ENCODE measurements around the gene ENGASE. TPM values are rescaled to one million over a fixed set of nuclear protein-coding genes. Genes with fewer than 3 reads are reported as not detected.

Gene ENGASE
- total RNA-seq, 1 donor from 2014 or later, result 11.5 TPM

DNA sequence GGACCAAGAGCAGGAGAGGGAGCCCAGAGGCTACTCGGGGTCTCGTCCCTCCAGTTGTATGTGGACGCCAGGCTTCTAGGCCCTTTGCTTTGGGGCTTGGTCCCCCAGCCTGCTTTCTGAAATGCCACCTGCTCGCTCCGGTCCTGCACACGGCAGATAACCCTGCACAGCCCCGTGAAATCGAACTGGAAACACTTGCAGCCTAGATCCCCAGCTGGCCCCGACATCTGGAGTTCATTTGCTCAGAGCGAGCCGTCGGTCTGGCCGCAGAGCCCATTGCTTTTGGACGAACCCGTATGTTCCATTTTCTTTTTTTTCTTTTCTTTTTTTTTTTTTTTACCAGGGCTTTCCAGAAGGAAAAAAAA is 27.7 kb upstream of the ENGASE start:
- Mint-ChIP-seq H3K27me3 (ENCODE audit: low read depth, unreplicated experiment) (peaks cover 50% of the 10 kb centered on the region), H3K27ac (ENCODE audit: unreplicated experiment) (no peak overlapping the region), H3K4me3 (ENCODE audit: unreplicated experiment) (no peak overlapping the region), H3K9me3 (ENCODE audit: unreplicated experiment) (no peaks in the 10 kb centered on the region), H3K36me3 (ENCODE audit: low read depth, unreplicated experiment) (no peaks in the 10 kb centered on the region), H3K4me1 (ENCODE audit: low read depth, unreplicated experiment) (peaks cover 5% of the 10 kb centered on the region)
- DNase-seq (ENCODE audit: low read depth) (no peak), FAIRE-seq (no peak)
- H3K4me1 ChIP-seq (ENCODE audit: insufficient read depth, low read length), result peaks cover 6% of the 10 kb centered on the region
- TF ChIP-seq EZH2 (IDR thresholded peaks at IDR 0.05; ENCODE audit: insufficient read depth, low read length), result no peak
- TF ChIP-seq, protein P1, sequence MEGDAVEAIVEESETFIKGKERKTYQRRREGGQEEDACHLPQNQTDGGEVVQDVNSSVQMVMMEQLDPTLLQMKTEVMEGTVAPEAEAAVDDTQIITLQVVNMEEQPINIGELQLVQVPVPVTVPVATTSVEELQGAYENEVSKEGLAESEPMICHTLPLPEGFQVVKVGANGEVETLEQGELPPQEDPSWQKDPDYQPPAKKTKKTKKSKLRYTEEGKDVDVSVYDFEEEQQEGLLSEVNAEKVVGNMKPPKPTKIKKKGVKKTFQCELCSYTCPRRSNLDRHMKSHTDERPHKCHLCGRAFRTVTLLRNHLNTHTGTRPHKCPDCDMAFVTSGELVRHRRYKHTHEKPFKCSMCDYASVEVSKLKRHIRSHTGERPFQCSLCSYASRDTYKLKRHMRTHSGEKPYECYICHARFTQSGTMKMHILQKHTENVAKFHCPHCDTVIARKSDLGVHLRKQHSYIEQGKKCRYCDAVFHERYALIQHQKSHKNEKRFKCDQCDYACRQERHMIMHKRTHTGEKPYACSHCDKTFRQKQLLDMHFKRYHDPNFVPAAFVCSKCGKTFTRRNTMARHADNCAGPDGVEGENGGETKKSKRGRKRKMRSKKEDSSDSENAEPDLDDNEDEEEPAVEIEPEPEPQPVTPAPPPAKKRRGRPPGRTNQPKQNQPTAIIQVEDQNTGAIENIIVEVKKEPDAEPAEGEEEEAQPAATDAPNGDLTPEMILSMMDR (IDR thresholded peaks at IDR 0.05; ENCODE audit: insufficient read depth, low read depth, low read length), result no peak
- no peak overlapping the region for H2AFZ ChIP-seq (ENCODE audit: low read depth, low read length)
- no peaks in the 10 kb centered on the region for H3K36me3 ChIP-seq (ENCODE audit: insufficient read depth, low read length)
- no peak overlapping the region for H3K9ac ChIP-seq (ENCODE audit: low read length)
- no peak overlapping the region for H3K4me3 ChIP-seq (ENCODE audit: insufficient read depth, low read depth, low read length)
- peaks cover 2% of the 10 kb centered on the region for H3K27me3 ChIP-seq (ENCODE audit: insufficient read depth, low read length)
- H3K79me2 ChIP-seq (ENCODE audit: insufficient read depth, low read length), result no peaks in the 10 kb centered on the region
- no peak overlapping the region for H3K27ac ChIP-seq (ENCODE audit: low read depth, low read length)
- H3K9me3 ChIP-seq (ENCODE audit: insufficient read depth, low read depth, low read length), result no peaks in the 10 kb centered on the region
- no peak overlapping the region for H3K4me2 ChIP-seq (ENCODE audit: low read length)
- H4K20me1 ChIP-seq (ENCODE audit: insufficient read depth, low read length), result peaks cover 8% of the 10 kb centered on the region

DNA sequence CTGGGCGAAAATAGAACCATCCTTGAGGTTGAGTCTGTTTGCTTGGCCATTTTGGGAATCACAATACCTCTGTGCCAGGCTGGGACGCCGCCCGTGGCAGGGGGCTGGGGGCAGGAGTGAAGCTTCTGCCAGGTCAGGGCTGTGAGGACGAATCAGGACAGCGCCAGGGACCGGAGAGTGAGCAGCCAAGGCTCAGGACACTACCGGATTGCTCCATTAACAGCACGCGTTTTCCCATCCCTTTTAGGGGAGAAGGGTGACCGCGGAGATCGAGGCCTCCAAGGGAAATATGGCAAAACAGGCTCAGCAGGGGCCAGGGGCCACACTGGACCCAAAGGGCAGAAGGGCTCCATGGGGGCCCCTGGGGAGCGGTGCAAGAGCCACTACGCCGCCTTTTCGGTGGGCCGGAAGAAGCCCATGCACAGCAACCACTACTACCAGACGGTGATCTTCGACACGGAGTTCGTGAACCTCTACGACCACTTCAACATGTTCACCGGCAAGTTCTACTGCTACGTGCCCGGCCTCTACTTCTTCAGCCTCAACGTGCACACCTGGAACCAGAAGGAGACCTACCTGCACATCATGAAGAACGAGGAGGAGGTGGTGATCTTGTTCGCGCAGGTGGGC is 27.2 kb upstream of the ENGASE start:
- Histone ChIP-seq H3K9me3 (ENCODE audit: insufficient read depth, low read depth, low read length) (no peaks in the 10 kb centered on the region), H3K79me2 (ENCODE audit: insufficient read depth, low read length) (no peaks in the 10 kb centered on the region), H3K9ac (ENCODE audit: low read length) (no peak overlapping the region), H3K27ac (ENCODE audit: low read depth, low read length) (no peak overlapping the region), H3K4me3 (ENCODE audit: insufficient read depth, low read depth, low read length) (no peak overlapping the region), H2AFZ (ENCODE audit: low read depth, low read length) (no peak overlapping the region), H3K4me1 (ENCODE audit: insufficient read depth, low read length) (peaks cover 6% of the 10 kb centered on the region), H3K36me3 (ENCODE audit: insufficient read depth, low read length) (no peaks in the 10 kb centered on the region), H3K27me3 (ENCODE audit: insufficient read depth, low read length) (peaks cover 2% of the 10 kb centered on the region), H4K20me1 (ENCODE audit: insufficient read depth, low read length) (peaks cover 8% of the 10 kb centered on the region), H3K4me2 (ENCODE audit: low read length) (no peak overlapping the region)
- no peak overlapping the region for H3K4me3 Mint-ChIP-seq (ENCODE audit: unreplicated experiment)
- H3K9me3 Mint-ChIP-seq (ENCODE audit: unreplicated experiment), result no peaks in the 10 kb centered on the region
- H3K27me3 Mint-ChIP-seq (ENCODE audit: low read depth, unreplicated experiment), result peaks cover 49% of the 10 kb centered on the region
- H3K27ac Mint-ChIP-seq (ENCODE audit: unreplicated experiment), result no peak overlapping the region
- H3K4me1 Mint-ChIP-seq (ENCODE audit: low read depth, unreplicated experiment), result peaks cover 5% of the 10 kb centered on the region
- FAIRE-seq (no peak), DNase-seq (ENCODE audit: low read depth) (no peak)
- TF ChIP-seq, protein P1 (IDR thresholded peaks at IDR 0.05; ENCODE audit: insufficient read depth, low read depth, low read length), result no peak
- no peak for TF ChIP-seq EZH2 (IDR thresholded peaks at IDR 0.05; ENCODE audit: insufficient read depth, low read length)
- no peaks in the 10 kb centered on the region for H3K36me3 Mint-ChIP-seq (ENCODE audit: low read depth, unreplicated experiment)
